ENCODE results near the gene PIGU.
"Not testable (repeated sequence)": the region's sequence is repeated elsewhere in the genome, so short reads cannot be mapped to it uniquely, and the experiment has no call there.

DNA sequence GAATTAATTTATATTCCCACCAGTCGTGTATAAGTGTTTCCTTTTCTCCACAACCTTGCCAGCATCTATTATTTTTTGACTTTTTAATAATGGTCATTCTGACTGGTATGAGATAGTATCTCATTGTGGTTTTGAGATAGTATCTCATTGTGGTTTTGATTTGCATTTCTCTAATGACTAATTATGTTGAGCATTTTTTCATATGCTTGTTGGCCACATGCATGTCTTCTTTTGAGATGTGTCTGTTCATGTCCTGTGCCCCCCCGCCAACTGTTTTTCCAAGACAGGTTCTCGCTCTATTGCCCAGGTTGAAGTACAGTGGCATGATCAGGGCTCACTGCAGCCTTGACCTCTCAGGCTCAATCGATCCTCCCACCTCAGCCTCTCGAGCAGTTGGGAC is 15.1 kb downstream of the PIGU start:
- TF ChIP-seq CHD2 (IDR thresholded peaks at IDR 0.05; ENCODE audit: low read depth, low read length); FOSL1 (CRISPR knock-in tag; IDR thresholded peaks at IDR 0.05; ENCODE audit: borderline replicate concordance); MIER2 (CRISPR knock-in tag; IDR thresholded peaks at IDR 0.05); POLR2A (IDR thresholded peaks at IDR 0.05; ENCODE audit: insufficient read depth in 1 of 2, low read depth in 2 of 2, low read length in 2 of 2); ZNF232 (CRISPR knock-in tag; IDR thresholded peaks at IDR 0.05; ENCODE audit: borderline replicate concordance); KDM5B (CRISPR knock-in tag; IDR thresholded peaks at IDR 0.05; ENCODE audit: borderline replicate concordance): not testable (repeated sequence)
- TF ChIP-seq, protein P1, sequence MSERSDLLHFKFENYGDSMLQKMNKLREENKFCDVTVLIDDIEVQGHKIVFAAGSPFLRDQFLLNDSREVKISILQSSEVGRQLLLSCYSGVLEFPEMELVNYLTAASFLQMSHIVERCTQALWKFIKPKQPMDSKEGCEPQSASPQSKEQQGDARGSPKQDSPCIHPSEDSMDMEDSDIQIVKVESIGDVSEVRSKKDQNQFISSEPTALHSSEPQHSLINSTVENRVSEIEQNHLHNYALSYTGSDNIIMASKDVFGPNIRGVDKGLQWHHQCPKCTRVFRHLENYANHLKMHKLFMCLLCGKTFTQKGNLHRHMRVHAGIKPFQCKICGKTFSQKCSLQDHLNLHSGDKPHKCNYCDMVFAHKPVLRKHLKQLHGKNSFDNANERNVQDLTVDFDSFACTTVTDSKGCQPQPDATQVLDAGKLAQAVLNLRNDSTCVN (CRISPR knock-in tag; IDR thresholded peaks at IDR 0.05; ENCODE audit: borderline replicate concordance), result not testable (repeated sequence)
- TF ChIP-seq, protein P2, sequence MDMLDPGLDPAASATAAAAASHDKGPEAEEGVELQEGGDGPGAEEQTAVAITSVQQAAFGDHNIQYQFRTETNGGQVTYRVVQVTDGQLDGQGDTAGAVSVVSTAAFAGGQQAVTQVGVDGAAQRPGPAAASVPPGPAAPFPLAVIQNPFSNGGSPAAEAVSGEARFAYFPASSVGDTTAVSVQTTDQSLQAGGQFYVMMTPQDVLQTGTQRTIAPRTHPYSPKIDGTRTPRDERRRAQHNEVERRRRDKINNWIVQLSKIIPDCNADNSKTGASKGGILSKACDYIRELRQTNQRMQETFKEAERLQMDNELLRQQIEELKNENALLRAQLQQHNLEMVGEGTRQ (IDR thresholded peaks at IDR 0.05; ENCODE audit: low read depth, low read length), result not testable (repeated sequence)
- TF ChIP-seq, protein P2 (CRISPR knock-in tag; IDR thresholded peaks at IDR 0.05; ENCODE audit: borderline replicate concordance), result not testable (repeated sequence)
